ENCODE data around the gene HSPG2.

The HSPG2 gene

GRCh38 chr1:21914880-21915640, 22.1 kb downstream of the HSPG2 start:
- H3K27ac ChIP-seq: no peak overlapping the region
- TF ChIP-seq ZFX (IDR thresholded peaks at IDR 0.05; ENCODE audit: borderline replicate concordance) (no peak), CTCF (IDR thresholded peaks at IDR 0.05) (no peak)

- no peak for TF ChIP-seq CTCF (IDR thresholded peaks at IDR 0.05)
- TF ChIP-seq ZFX (IDR thresholded peaks at IDR 0.05; ENCODE audit: borderline replicate concordance): no peak
- H3K27ac ChIP-seq: no peak overlapping the region
Observed at GRCh38 chr1:21914450-21914849, 22.7 kb downstream of the HSPG2 start.

- TF ChIP-seq ZFX (IDR thresholded peaks at IDR 0.05; ENCODE audit: borderline replicate concordance): no peak
- no peak for TF ChIP-seq CTCF (IDR thresholded peaks at IDR 0.05)
- no peak overlapping the region for H3K27ac ChIP-seq
Observed at GRCh38 chr1:21913763-21914162, 23.3 kb downstream of the HSPG2 start.

GRCh38 chr1:21913258-21913657, 23.9 kb downstream of the HSPG2 start:
- H3K27ac ChIP-seq: no peak overlapping the region
- TF ChIP-seq ZFX (IDR thresholded peaks at IDR 0.05; ENCODE audit: borderline replicate concordance): no peak
- TF ChIP-seq CTCF (IDR thresholded peaks at IDR 0.05): no peak

GRCh38 chr1:21912038-21912758, 24.9 kb downstream of the HSPG2 start:
- TF ChIP-seq CTCF (IDR thresholded peaks at IDR 0.05) (no peak), ZFX (IDR thresholded peaks at IDR 0.05; ENCODE audit: borderline replicate concordance) (no peak)
- no peak overlapping the region for H3K27ac ChIP-seq

- TF ChIP-seq CTCF (IDR thresholded peaks at IDR 0.05) (no peak), ZFX (IDR thresholded peaks at IDR 0.05; ENCODE audit: borderline replicate concordance) (no peak)
- H3K27ac ChIP-seq: no peak overlapping the region
Observed at GRCh38 chr1:21911205-21912001, 25.7 kb downstream of the HSPG2 start.

Measured in 22Rv1 (cell line).